LNCaP clone FGC (cell line): ENCODE measurements around the gene RAD52.

Source experiments
- DNase-seq: peaks from one replicate; pipeline ENCODE4 v3.0.0-alpha.2; 2011; ENCODE audit warnings: low read depth
- H3K4me3 ChIP-seq: 2 replicates; pipeline ENCODE4 v1.5.1; 2011; ENCODE audit warnings: mild to moderate bottlenecking, low read depth, low read length, control low read depth
- TF ChIP-seq, protein P1 (sequence below): IDR thresholded peaks from 2 replicates; pipeline ENCODE4 v1.5.1; 2012; ENCODE audit warnings: mild to moderate bottlenecking; ENCODE audit not compliant: control insufficient read depth, insufficient read depth; ENCODE audit errors: extremely low read depth

The RAD52 gene

GRCh38 chr12:916712-917445 is 32.6 kb downstream of the RAD52 start:
- no peak overlapping the region for H3K4me3 ChIP-seq
- no peak for DNase-seq
- TF ChIP-seq, protein P1, sequence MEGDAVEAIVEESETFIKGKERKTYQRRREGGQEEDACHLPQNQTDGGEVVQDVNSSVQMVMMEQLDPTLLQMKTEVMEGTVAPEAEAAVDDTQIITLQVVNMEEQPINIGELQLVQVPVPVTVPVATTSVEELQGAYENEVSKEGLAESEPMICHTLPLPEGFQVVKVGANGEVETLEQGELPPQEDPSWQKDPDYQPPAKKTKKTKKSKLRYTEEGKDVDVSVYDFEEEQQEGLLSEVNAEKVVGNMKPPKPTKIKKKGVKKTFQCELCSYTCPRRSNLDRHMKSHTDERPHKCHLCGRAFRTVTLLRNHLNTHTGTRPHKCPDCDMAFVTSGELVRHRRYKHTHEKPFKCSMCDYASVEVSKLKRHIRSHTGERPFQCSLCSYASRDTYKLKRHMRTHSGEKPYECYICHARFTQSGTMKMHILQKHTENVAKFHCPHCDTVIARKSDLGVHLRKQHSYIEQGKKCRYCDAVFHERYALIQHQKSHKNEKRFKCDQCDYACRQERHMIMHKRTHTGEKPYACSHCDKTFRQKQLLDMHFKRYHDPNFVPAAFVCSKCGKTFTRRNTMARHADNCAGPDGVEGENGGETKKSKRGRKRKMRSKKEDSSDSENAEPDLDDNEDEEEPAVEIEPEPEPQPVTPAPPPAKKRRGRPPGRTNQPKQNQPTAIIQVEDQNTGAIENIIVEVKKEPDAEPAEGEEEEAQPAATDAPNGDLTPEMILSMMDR: no peak

- TF ChIP-seq, protein P1: no peak
- no peak overlapping the region for H3K4me3 ChIP-seq
- no peak for DNase-seq
These were observed 33.3 kb downstream of the RAD52 start for GRCh38 chr12:916240-916639.

GRCh38 chr12:915090-915489 is 34.4 kb downstream of the RAD52 start:
- no peak overlapping the region for H3K4me3 ChIP-seq
- no peak for DNase-seq
- TF ChIP-seq, protein P1: no peak

- no peak for DNase-seq
These were observed 35.4 kb downstream of the RAD52 start for GRCh38 chr12:913919-914698.

GRCh38 chr12:912466-913235 is 36.8 kb downstream of the RAD52 start:
- no peak for DNase-seq
- TF ChIP-seq, protein P1: no peak
- no peak overlapping the region for H3K4me3 ChIP-seq

More at GRCh38 chr12:913919-914698, 35.4 kb downstream of the RAD52 start:
- TF ChIP-seq, protein P1: no peak
- no peak overlapping the region for H3K4me3 ChIP-seq

- H3K4me3 ChIP-seq: no peak overlapping the region
- TF ChIP-seq, protein P1: no peak
- no peak for DNase-seq
These were observed 38.2 kb downstream of the RAD52 start for GRCh38 chr12:911191-911826.
